GM13976 (cell line): ENCODE results near the gene ADAMTS8.

Source experiments
- DNase-seq: peaks from one replicate; pipeline ENCODE4 v3.0.0; 2012; ENCODE audit warnings: low spot score
- in situ Hi-C: fragments of 300-500 bp; cut with MboI; formaldehyde crosslinking; loops from one replicate; pipeline ENCODE4 v1.12.0; 2022; ENCODE audit warnings: low sequenced_read_pairs, mixed read lengths, inconsistent platforms; ENCODE audit not compliant: unreplicated experiment
- TF ChIP-seq, protein P1 (sequence below): IDR thresholded peaks from 2 replicates; pipeline ENCODE4 v1.5.1; 2012; ENCODE audit warnings: borderline replicate concordance, mild to moderate bottlenecking; ENCODE audit not compliant: insufficient read depth; ENCODE audit errors: extremely low read depth, missing control alignments, control extremely low read depth

The ADAMTS8 gene

DNA sequence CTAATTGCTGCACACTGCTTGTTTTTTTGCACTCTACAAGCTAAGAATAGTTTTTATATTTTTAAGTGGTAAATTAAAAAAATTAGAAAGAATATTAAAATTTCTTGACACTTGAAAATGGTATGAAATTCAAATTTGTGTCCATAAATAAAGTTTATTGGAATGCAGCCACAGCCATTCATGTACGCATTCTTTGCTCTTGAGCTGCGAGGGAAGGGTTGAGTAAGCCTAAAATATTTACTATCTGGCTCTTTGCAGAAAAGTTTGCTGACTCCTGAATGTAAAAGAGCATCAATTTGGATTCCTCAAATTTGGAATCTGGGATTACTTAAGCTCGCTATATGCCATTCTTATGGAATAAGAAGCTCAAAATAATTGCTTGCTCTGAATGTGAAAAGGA is 3.4 kb upstream of the ADAMTS8 start:
- TF ChIP-seq, protein P1, sequence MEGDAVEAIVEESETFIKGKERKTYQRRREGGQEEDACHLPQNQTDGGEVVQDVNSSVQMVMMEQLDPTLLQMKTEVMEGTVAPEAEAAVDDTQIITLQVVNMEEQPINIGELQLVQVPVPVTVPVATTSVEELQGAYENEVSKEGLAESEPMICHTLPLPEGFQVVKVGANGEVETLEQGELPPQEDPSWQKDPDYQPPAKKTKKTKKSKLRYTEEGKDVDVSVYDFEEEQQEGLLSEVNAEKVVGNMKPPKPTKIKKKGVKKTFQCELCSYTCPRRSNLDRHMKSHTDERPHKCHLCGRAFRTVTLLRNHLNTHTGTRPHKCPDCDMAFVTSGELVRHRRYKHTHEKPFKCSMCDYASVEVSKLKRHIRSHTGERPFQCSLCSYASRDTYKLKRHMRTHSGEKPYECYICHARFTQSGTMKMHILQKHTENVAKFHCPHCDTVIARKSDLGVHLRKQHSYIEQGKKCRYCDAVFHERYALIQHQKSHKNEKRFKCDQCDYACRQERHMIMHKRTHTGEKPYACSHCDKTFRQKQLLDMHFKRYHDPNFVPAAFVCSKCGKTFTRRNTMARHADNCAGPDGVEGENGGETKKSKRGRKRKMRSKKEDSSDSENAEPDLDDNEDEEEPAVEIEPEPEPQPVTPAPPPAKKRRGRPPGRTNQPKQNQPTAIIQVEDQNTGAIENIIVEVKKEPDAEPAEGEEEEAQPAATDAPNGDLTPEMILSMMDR, result no peak
- DNase-seq, result no peak
- in situ Hi-C loops, result loop anchor here (10.0 kb wide), 1 partner anchor 433 kb away; no protein-coding TSS in a partner anchor

DNA sequence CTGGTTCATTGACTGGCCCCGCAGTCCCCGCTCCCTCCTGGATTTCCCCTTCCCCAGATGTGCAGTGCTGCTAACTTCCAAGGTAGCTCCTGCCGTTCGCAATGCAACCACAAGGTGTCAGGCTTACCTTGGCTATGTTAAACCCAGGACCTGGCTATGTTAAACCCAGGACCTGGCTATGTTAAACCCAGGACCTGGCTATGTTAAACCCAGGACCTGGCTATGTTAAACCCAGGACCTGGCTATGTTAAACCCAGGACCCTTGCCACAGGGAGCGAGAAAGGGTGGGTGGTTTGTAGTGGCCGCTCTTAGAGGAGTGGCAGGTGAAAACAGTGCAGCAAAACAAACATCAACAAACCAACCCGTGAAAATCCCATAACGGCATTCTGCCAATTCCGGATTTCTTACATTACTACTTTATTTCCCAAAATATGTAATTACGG is 2.9 kb upstream of the ADAMTS8 start:
- TF ChIP-seq, protein P1, result peak; percentile 82
- DNase-seq, result peak; percentile 76
- in situ Hi-C loops, result loop anchor here (10.0 kb wide), 1 partner anchor 433 kb away; no protein-coding TSS in a partner anchor

DNA sequence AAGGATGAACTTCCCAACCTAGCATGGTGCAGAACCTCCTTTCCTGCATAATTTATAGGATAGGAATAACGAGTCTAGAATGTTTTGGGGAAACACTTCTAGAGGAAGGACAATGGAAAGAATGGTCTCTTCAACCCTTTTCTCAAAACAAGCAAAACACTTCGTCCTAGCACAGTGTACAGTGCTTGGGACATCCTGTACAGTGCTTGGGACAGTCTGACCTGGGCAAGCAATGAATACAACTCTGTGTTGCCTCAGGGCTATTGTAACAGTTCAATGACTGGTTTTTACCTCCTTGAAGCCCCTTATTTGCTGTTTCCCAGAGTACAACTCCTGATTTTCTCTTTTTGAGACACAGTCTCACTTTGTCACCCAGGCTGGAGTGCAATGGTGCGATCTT is 1.6 kb upstream of the ADAMTS8 start:
- no peak for DNase-seq
- in situ Hi-C loops, result loop anchor here (10.0 kb wide), 2 partner anchors 215 to 435 kb away; no protein-coding TSS in a partner anchor

DNA sequence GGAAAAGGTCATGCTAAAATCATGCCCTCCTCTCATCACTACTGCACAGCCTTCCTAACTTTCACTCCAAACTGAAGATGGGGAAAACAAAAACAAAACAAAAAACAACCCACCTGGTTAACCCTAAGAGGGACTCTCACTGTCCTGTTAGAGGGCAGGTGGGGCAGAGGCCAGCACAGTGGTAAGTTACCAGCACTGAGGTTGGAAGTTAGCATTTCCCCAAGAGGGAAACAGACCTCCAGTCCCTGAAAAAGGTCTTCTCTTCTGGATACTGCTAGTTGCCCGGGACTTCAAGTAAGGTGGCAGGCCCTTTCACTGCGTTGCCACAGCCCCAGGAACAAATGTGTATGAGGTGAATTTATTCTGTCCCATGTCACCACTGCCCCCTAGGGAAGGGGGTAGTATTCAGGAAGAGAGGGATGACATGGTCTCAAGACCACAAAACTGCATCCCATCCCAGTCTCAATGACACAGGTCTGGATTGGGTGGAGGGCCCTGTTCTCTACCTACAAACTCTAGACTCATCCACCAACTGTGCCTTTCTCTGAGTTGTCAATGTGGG is 792 bp upstream of the ADAMTS8 start:
- in situ Hi-C loops, result loop anchor here (10.0 kb wide), 1 partner anchor 214 kb away; no protein-coding TSS in a partner anchor
- TF ChIP-seq, protein P1, result no peak
- DNase-seq, result no peak

More for the DNA sequence above, 1.6 kb upstream of the ADAMTS8 start:
- TF ChIP-seq, protein P1, result no peak

DNA sequence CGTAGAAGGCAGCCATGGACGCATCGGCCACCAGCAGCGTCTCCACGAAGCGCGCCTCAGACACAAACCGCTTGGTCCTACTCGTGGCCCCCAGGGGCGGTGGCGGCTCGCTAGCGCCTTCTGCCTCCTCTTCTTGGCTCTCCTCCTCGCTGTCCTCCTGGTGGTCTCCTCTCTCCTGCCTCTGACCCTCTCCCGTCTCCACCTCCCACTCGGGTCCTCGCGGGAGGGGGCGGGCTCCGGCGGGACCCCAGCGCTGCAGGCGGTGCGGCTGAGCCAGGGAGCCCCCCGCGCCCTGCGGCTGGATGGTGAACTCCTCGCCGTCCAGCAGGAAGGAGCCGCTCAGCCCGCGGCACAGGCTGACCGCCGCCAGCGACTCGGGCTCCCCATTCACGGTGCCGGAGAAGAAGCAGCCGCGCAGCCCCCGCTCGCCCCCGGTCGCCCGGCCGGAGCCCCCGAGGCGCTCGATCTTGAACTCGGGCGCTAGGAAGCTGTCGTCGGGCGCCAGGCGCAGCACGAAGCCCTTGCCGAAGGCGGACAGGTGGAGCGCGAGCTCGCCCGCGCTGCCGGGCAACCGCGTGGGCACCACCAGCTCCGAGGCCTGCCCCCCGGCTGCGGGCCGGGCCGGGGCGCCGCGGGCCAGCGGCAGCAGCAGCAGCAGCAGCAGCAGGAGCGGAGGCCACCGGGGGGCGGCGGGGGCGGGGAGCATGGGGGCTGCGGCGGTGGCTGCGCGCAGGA is 661 bp downstream of the ADAMTS8 start:
- in situ Hi-C loops, result loop anchor here (10.0 kb wide), 1 partner anchor 213 kb away; no protein-coding TSS in a partner anchor
- no peak for DNase-seq

DNA sequence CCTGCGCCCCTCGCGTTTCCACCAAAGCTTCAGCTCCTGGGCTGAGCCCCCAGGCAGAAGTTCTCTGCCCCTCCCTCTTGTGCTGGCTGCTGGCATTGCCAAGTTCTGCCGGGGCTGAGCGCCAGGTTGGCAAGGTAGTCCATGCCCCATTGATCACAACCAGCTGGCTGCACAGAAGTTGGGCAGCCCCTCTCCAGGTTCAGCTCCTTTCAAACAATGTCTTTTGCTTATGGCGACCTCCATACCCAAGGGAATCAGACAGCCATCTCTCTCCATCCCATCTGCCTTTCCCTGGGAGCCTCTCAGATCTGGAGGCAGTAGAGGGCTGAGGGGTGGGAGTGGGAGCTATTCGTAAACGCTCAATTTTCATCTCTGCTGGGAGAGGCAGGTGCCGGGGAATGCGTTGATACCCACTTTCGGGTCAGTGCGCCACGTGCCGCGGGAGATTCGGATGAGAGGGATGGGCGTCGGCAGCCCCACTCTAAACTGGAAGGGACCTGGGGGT is 1.5 kb downstream of the ADAMTS8 start:
- TF ChIP-seq, protein P1, result no peak
- DNase-seq, result no peak
- in situ Hi-C loops, result loop anchor here (10.0 kb wide), 1 partner anchor 212 kb away; no protein-coding TSS in a partner anchor

More for the DNA sequence above, 661 bp downstream of the ADAMTS8 start:
- TF ChIP-seq, protein P1, result no peak
